Epidermal melanocyte (primary cell): ENCODE data around the gene RPL10.

Experiments used
- DNase-seq: peaks from one replicate; pipeline ENCODE4 v3.0.0; 2011; ENCODE audit warnings: low spot score; ENCODE audit not compliant: insufficient read length

RPL10 gene

GRCh38 chrX:154362085-154362742, 36.0 kb upstream of the RPL10 start:
- DNase-seq: no peak

GRCh38 chrX:154363706-154364439, 34.3 kb upstream of the RPL10 start:
- no peak for DNase-seq

GRCh38 chrX:154365052-154365600, 33.1 kb upstream of the RPL10 start:
- no peak for DNase-seq

- no peak for DNase-seq
These were observed 32.0 kb upstream of the RPL10 start for GRCh38 chrX:154365997-154366665.

- no peak for DNase-seq
These were observed 31.5 kb upstream of the RPL10 start for GRCh38 chrX:154366666-154367055.

GRCh38 chrX:154367474-154368308, 30.5 kb upstream of the RPL10 start:
- no peak for DNase-seq

GRCh38 chrX:154368630-154369448, 29.3 kb upstream of the RPL10 start:
- peak; percentile 21 for DNase-seq

- peak; percentile 75 for DNase-seq
These were observed 28.5 kb upstream of the RPL10 start for GRCh38 chrX:154369449-154370299.

GRCh38 chrX:154370300-154371016, 27.7 kb upstream of the RPL10 start:
- peak; percentile 24 for DNase-seq

GRCh38 chrX:154371017-154371788, 27.0 kb upstream of the RPL10 start:
- peak; percentile 79 for DNase-seq

GRCh38 chrX:154371789-154372300, 26.3 kb upstream of the RPL10 start:
- DNase-seq: no peak

- no peak for DNase-seq
These were observed 25.6 kb upstream of the RPL10 start for GRCh38 chrX:154372612-154373022.

GRCh38 chrX:154373340-154374306, 24.6 kb upstream of the RPL10 start:
- DNase-seq: peak; percentile 65

- DNase-seq: no peak
These were observed 23.6 kb upstream of the RPL10 start, which contains the start of gene FLNA for GRCh38 chrX:154374313-154375155. Gene FLNA, minus strand, starts transcription at chrX:154374634. Its CDS starts 3,389 bp downstream, at chrX:154371245.

- DNase-seq: no peak
These were observed 23.0 kb upstream of the RPL10 start for GRCh38 chrX:154375156-154375504.

- no peak for DNase-seq
These were observed 21.4 kb upstream of the RPL10 start for GRCh38 chrX:154376774-154377173.
